ENCODE data around the gene ECI1. TPM values are rescaled to one million over a fixed set of nuclear protein-coding genes. Genes with fewer than 3 reads are reported as not detected.

ECI1 gene
- total RNA-seq, 1 experiment from 2014 or later, result 140 TPM

DNA sequence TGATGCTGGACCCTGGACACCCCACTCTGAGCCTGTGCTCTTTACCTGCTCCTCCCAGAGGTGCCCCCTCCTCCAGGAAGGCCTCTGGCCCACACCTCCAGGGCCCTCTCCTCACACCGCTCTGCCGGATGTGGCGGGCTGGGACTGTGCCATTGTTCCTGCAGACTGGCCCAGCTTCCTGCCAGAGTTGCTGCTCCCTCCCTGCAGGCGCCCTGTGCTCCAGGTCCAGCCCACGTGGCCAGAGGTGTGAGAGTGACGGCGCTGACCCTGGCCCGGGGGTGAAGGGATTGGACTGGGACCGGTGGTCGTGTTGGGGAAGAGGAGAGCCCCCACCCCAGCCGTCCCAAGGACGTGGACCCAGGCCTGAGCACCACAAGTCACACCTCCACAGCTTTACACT, 22.3 kb downstream of the ECI1 start:
- no peak overlapping the region for H3K4me3 ChIP-seq (replicated peaks in 1 of 2; ENCODE audit: low read depth in 1 of 2, low read length in 2 of 2)
- ATAC-seq, result no peak
- peaks cover 19 to 21% of the 10 kb centered on the region in 2 experiments for H3K4me1 ChIP-seq (ENCODE audit: control insufficient read depth in 1 of 2, insufficient read depth in 2 of 2, low read length in 2 of 2)
- H3K9me3 ChIP-seq (ENCODE audit: control insufficient read depth in 1 of 2, insufficient read depth in 1 of 2, low read depth in 1 of 2, low read length in 2 of 2), result no peaks in the 10 kb centered on the region
- no peak for TF ChIP-seq FOSL1 (IDR thresholded peaks at IDR 0.05; ENCODE audit: low read depth)
- no peak for TF ChIP-seq RAD21 (IDR thresholded peaks at IDR 0.05; ENCODE audit: low read depth)
- TF ChIP-seq POLR2A (IDR thresholded peaks at IDR 0.05; ENCODE audit: borderline replicate concordance, extremely low read depth, insufficient read depth, insufficient read length), result no peak
- TF ChIP-seq ZNF274 (IDR thresholded peaks at IDR 0.05; ENCODE audit: low read depth, low read length), result no peak
- no peak for TF ChIP-seq ELF1 (IDR thresholded peaks at IDR 0.05; ENCODE audit: borderline replicate concordance, low read depth)
- no peak for TF ChIP-seq ZFX (IDR thresholded peaks at IDR 0.05)
- TF ChIP-seq SP1 (IDR thresholded peaks at IDR 0.05; ENCODE audit: low read depth), result no peak
- no peak for TF ChIP-seq EZH2 (IDR thresholded peaks at IDR 0.05)
- TF ChIP-seq MAX (IDR thresholded peaks at IDR 0.05), result no peak
- TF ChIP-seq CEBPB (IDR thresholded peaks at IDR 0.05; ENCODE audit: low read depth), result no peak
- no peak for TF ChIP-seq POLR2AphosphoS5 (IDR thresholded peaks at IDR 0.05; ENCODE audit: low read depth, low read length)
- TF ChIP-seq, protein P1, sequence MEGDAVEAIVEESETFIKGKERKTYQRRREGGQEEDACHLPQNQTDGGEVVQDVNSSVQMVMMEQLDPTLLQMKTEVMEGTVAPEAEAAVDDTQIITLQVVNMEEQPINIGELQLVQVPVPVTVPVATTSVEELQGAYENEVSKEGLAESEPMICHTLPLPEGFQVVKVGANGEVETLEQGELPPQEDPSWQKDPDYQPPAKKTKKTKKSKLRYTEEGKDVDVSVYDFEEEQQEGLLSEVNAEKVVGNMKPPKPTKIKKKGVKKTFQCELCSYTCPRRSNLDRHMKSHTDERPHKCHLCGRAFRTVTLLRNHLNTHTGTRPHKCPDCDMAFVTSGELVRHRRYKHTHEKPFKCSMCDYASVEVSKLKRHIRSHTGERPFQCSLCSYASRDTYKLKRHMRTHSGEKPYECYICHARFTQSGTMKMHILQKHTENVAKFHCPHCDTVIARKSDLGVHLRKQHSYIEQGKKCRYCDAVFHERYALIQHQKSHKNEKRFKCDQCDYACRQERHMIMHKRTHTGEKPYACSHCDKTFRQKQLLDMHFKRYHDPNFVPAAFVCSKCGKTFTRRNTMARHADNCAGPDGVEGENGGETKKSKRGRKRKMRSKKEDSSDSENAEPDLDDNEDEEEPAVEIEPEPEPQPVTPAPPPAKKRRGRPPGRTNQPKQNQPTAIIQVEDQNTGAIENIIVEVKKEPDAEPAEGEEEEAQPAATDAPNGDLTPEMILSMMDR (IDR thresholded peaks at IDR 0.05 in 2 of 3, conservative IDR thresholded peaks at IDR 0.05 in 1 of 3; ENCODE audit: borderline replicate concordance in 1 of 3, insufficient read depth in 1 of 3, low read depth in 2 of 3, low read length in 2 of 3), result no peak
- TF ChIP-seq, protein P2, sequence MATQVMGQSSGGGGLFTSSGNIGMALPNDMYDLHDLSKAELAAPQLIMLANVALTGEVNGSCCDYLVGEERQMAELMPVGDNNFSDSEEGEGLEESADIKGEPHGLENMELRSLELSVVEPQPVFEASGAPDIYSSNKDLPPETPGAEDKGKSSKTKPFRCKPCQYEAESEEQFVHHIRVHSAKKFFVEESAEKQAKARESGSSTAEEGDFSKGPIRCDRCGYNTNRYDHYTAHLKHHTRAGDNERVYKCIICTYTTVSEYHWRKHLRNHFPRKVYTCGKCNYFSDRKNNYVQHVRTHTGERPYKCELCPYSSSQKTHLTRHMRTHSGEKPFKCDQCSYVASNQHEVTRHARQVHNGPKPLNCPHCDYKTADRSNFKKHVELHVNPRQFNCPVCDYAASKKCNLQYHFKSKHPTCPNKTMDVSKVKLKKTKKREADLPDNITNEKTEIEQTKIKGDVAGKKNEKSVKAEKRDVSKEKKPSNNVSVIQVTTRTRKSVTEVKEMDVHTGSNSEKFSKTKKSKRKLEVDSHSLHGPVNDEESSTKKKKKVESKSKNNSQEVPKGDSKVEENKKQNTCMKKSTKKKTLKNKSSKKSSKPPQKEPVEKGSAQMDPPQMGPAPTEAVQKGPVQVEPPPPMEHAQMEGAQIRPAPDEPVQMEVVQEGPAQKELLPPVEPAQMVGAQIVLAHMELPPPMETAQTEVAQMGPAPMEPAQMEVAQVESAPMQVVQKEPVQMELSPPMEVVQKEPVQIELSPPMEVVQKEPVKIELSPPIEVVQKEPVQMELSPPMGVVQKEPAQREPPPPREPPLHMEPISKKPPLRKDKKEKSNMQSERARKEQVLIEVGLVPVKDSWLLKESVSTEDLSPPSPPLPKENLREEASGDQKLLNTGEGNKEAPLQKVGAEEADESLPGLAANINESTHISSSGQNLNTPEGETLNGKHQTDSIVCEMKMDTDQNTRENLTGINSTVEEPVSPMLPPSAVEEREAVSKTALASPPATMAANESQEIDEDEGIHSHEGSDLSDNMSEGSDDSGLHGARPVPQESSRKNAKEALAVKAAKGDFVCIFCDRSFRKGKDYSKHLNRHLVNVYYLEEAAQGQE (IDR thresholded peaks at IDR 0.05; ENCODE audit: low read depth), result no peak
- TF ChIP-seq YY1 (IDR thresholded peaks at IDR 0.05; ENCODE audit: extremely low read depth, insufficient replicate concordance, low read depth, low read length), result no peak
- TF ChIP-seq, protein P3, sequence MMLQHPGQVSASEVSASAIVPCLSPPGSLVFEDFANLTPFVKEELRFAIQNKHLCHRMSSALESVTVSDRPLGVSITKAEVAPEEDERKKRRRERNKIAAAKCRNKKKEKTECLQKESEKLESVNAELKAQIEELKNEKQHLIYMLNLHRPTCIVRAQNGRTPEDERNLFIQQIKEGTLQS (IDR thresholded peaks at IDR 0.05), result no peak
- TF ChIP-seq TCF7L2 (IDR thresholded peaks at IDR 0.05; ENCODE audit: borderline replicate concordance, extremely low read depth, insufficient read depth, insufficient read length), result no peak
- no peaks in the 10 kb centered on the region; the same call in 1 of the 2 replicates for H4K20me1 ChIP-seq (ENCODE audit: insufficient read depth)
- H3K27ac ChIP-seq (ENCODE audit: low read depth, low read length), result no peak overlapping the region; the same call in 1 of the 2 replicates
- no peaks in the 10 kb centered on the region for H3K27me3 ChIP-seq (ENCODE audit: insufficient read depth, low read length)
- RAD21 ChIA-PET (ENCODE audit: low non-redundant PET in 1 of 2, low total read pairs in 2 of 2, uncharacterized antibody in 2 of 2, unreplicated experiment in 2 of 2), result no interaction called here
- H3K9me2 ChIP-seq (ENCODE audit: insufficient read depth), result no peaks in the 10 kb centered on the region
- H3K79me2 ChIP-seq (ENCODE audit: insufficient read depth, low read length), result peaks cover 57% of the 10 kb centered on the region
- H3K36me3 ChIP-seq (ENCODE audit: control insufficient read depth in 1 of 2, insufficient read depth in 2 of 2, low read length in 2 of 2), result peaks cover 9 to 19% of the 10 kb centered on the region in 2 experiments; a peak in 3 of 4 replicates
- DNase-seq (ENCODE audit: low read depth, low spot score), result no peak
- no peak overlapping the region for H3K4me2 ChIP-seq (ENCODE audit: low read length)
- POLR2A ChIA-PET, result no interaction called here
- intact Hi-C loops (cut with micrococcal nuclease), result no loop called here
- BruUV-seq (replicated peaks), result no TSS peak
- CTCF ChIA-PET, result no interaction called here
- H3K9ac ChIP-seq (ENCODE audit: low read length), result no peak overlapping the region
- no peak overlapping the region for H2AFZ ChIP-seq (ENCODE audit: low read depth, low read length, poor library complexity, severe bottlenecking)

Data from HCT116 (cell line).